ENCODE results near the gene BBLN.
A peak's percentile ranks its signal among the peaks of the same experiment; 100 is the strongest.

The BBLN gene

GRCh38 chr9:128191406-128192046 lies 31.5 kb downstream of the BBLN start, which contains the start of gene CIZ1:
CIZ1 (minus strand) TSS chr9:128191572; CDS start chr9:128190857, 715 bp downstream.
- H3K9ac ChIP-seq (ENCODE audit: low read length) = peak within 1 kb of the TSS; percentile 97
- no peaks in the 10 kb centered on the region for H3K9me3 ChIP-seq (ENCODE audit: low read length)
- H3K27ac ChIP-seq (ENCODE audit: low read depth, low read length) = peak within 1 kb of the TSS; percentile 89
- H3K36me3 ChIP-seq (ENCODE audit: insufficient read depth, low read length) = peaks cover 21% of the 10 kb centered on the region
- H3K4me1 ChIP-seq (ENCODE audit: insufficient read depth, low read length) = peaks cover 19% of the 10 kb centered on the region
- no peaks in the 10 kb centered on the region for H3K27me3 ChIP-seq (ENCODE audit: control insufficient read depth in 1 of 2, insufficient read depth in 2 of 2, low read length in 2 of 2)
- peak within 1 kb of the TSS; percentile 66 to 88 for H3K4me3 ChIP-seq (ENCODE audit: low read depth in 1 of 2, low read length in 2 of 2)

GRCh38 chr9:128192601-128193371 lies 32.7 kb downstream of the BBLN start:
- Histone ChIP-seq H3K27ac (ENCODE audit: low read depth, low read length) (peak overlapping the region; percentile 54), H3K4me1 (ENCODE audit: insufficient read depth, low read length) (peaks cover 19% of the 10 kb centered on the region), H3K4me3 (ENCODE audit: low read depth in 1 of 2, low read length in 2 of 2) (peak overlapping the region in 1 of 2 donors; percentile 23), H3K9me3 (ENCODE audit: low read length) (no peaks in the 10 kb centered on the region), H3K36me3 (ENCODE audit: insufficient read depth, low read length) (peaks cover 13% of the 10 kb centered on the region), H3K27me3 (ENCODE audit: control insufficient read depth in 1 of 2, insufficient read depth in 2 of 2, low read length in 2 of 2) (no peaks in the 10 kb centered on the region), H3K9ac (ENCODE audit: low read length) (no peak overlapping the region)

GRCh38 chr9:128193469-128194096 lies 33.5 kb downstream of the BBLN start:
- Histone ChIP-seq H3K4me3 (ENCODE audit: low read depth in 1 of 2, low read length in 2 of 2) (peak overlapping the region in 1 of 2 donors; percentile 23), H3K4me1 (ENCODE audit: insufficient read depth, low read length) (peaks cover 13% of the 10 kb centered on the region), H3K9ac (ENCODE audit: low read length) (no peak overlapping the region), H3K27me3 (ENCODE audit: control insufficient read depth in 1 of 2, insufficient read depth in 2 of 2, low read length in 2 of 2) (no peaks in the 10 kb centered on the region), H3K9me3 (ENCODE audit: low read length) (no peaks in the 10 kb centered on the region), H3K27ac (ENCODE audit: low read depth, low read length) (peak overlapping the region; percentile 54), H3K36me3 (ENCODE audit: insufficient read depth, low read length) (peaks cover 13% of the 10 kb centered on the region)

GRCh38 chr9:128201441-128202369 lies 41.6 kb downstream of the BBLN start:
- H3K9me3 ChIP-seq (ENCODE audit: low read length) = no peaks in the 10 kb centered on the region
- no peak overlapping the region for H3K9ac ChIP-seq (ENCODE audit: low read length)
- H3K4me3 ChIP-seq (ENCODE audit: low read depth in 1 of 2, low read length in 2 of 2) = no peak overlapping the region
- no peak overlapping the region for H3K27ac ChIP-seq (ENCODE audit: low read depth, low read length)
- peaks cover 14% of the 10 kb centered on the region for H3K4me1 ChIP-seq (ENCODE audit: insufficient read depth, low read length)
- H3K36me3 ChIP-seq (ENCODE audit: insufficient read depth, low read length) = no peaks in the 10 kb centered on the region
- peaks cover 8 to 9% of the 10 kb centered on the region in 2 donors for H3K27me3 ChIP-seq (ENCODE audit: control insufficient read depth in 1 of 2, insufficient read depth in 2 of 2, low read length in 2 of 2)

GRCh38 chr9:128202648-128203023 lies 42.6 kb downstream of the BBLN start:
- Histone ChIP-seq H3K4me1 (ENCODE audit: insufficient read depth, low read length) (peaks cover 14% of the 10 kb centered on the region), H3K9ac (ENCODE audit: low read length) (no peak overlapping the region), H3K27ac (ENCODE audit: low read depth, low read length) (no peak overlapping the region), H3K27me3 (ENCODE audit: control insufficient read depth in 1 of 2, insufficient read depth in 2 of 2, low read length in 2 of 2) (peaks cover 8 to 9% of the 10 kb centered on the region in 2 donors), H3K9me3 (ENCODE audit: low read length) (no peaks in the 10 kb centered on the region), H3K4me3 (ENCODE audit: low read depth in 1 of 2, low read length in 2 of 2) (peak overlapping the region in 1 of 2 donors; percentile 45), H3K36me3 (ENCODE audit: insufficient read depth, low read length) (no peaks in the 10 kb centered on the region)

GRCh38 chr9:128203024-128203706 lies 43.1 kb downstream of the BBLN start, which contains the start of gene DNM1:
DNM1 (plus strand) TSS chr9:128203379; CDS start chr9:128203471, 92 bp downstream.
- H3K9me3 ChIP-seq (ENCODE audit: low read length) = no peaks in the 10 kb centered on the region
- H3K27ac ChIP-seq (ENCODE audit: low read depth, low read length) = no peak within 1 kb of the TSS
- H3K36me3 ChIP-seq (ENCODE audit: insufficient read depth, low read length) = no peaks in the 10 kb centered on the region
- peaks cover 14% of the 10 kb centered on the region for H3K4me1 ChIP-seq (ENCODE audit: insufficient read depth, low read length)
- H3K9ac ChIP-seq (ENCODE audit: low read length) = no peak within 1 kb of the TSS
- peaks cover 8 to 9% of the 10 kb centered on the region in 2 donors for H3K27me3 ChIP-seq (ENCODE audit: control insufficient read depth in 1 of 2, insufficient read depth in 2 of 2, low read length in 2 of 2)
- peak within 1 kb of the TSS; percentile 45 to 50 for H3K4me3 ChIP-seq (ENCODE audit: low read depth in 1 of 2, low read length in 2 of 2)

GRCh38 chr9:128203707-128204551 lies 43.9 kb downstream of the BBLN start:
- Histone ChIP-seq H3K4me1 (ENCODE audit: insufficient read depth, low read length) (peaks cover 14% of the 10 kb centered on the region), H3K27me3 (ENCODE audit: control insufficient read depth in 1 of 2, insufficient read depth in 2 of 2, low read length in 2 of 2) (peaks cover 8 to 14% of the 10 kb centered on the region in 2 donors), H3K9ac (ENCODE audit: low read length) (no peak overlapping the region), H3K9me3 (ENCODE audit: low read length) (no peaks in the 10 kb centered on the region), H3K4me3 (ENCODE audit: low read depth in 1 of 2, low read length in 2 of 2) (peak overlapping the region; percentile 45 to 50), H3K27ac (ENCODE audit: low read depth, low read length) (no peak overlapping the region), H3K36me3 (ENCODE audit: insufficient read depth, low read length) (no peaks in the 10 kb centered on the region)

- Histone ChIP-seq H3K9me3 (ENCODE audit: low read length) (no peaks in the 10 kb centered on the region), H3K27me3 (ENCODE audit: control insufficient read depth in 1 of 2, insufficient read depth in 2 of 2, low read length in 2 of 2) (peaks cover 8 to 14% of the 10 kb centered on the region in 2 donors), H3K9ac (ENCODE audit: low read length) (no peak overlapping the region), H3K4me1 (ENCODE audit: insufficient read depth, low read length) (peaks cover 14% of the 10 kb centered on the region), H3K4me3 (ENCODE audit: low read depth in 1 of 2, low read length in 2 of 2) (peak overlapping the region in 1 of 2 donors; percentile 45), H3K36me3 (ENCODE audit: insufficient read depth, low read length) (no peaks in the 10 kb centered on the region), H3K27ac (ENCODE audit: low read depth, low read length) (no peak overlapping the region)
Measured at GRCh38 chr9:128204858-128205257, 44.8 kb downstream of the BBLN start.

- peaks cover 14% of the 10 kb centered on the region for H3K4me1 ChIP-seq (ENCODE audit: insufficient read depth, low read length)
- H3K9me3 ChIP-seq (ENCODE audit: low read length) = no peaks in the 10 kb centered on the region
- H3K4me3 ChIP-seq (ENCODE audit: low read depth in 1 of 2, low read length in 2 of 2) = no peak overlapping the region
- H3K27ac ChIP-seq (ENCODE audit: low read depth, low read length) = no peak overlapping the region
- peaks cover 8 to 14% of the 10 kb centered on the region in 2 donors for H3K27me3 ChIP-seq (ENCODE audit: control insufficient read depth in 1 of 2, insufficient read depth in 2 of 2, low read length in 2 of 2)
- no peaks in the 10 kb centered on the region for H3K36me3 ChIP-seq (ENCODE audit: insufficient read depth, low read length)
- no peak overlapping the region for H3K9ac ChIP-seq (ENCODE audit: low read length)
Measured at GRCh38 chr9:128205296-128205944, 45.4 kb downstream of the BBLN start.
